HG03108 (cell line): Measurements from ENCODE around the gene INTS2.
"Not testable (repeated sequence)": the region's sequence is repeated elsewhere in the genome, so short reads cannot be mapped to it uniquely, and the experiment has no call there.

Experiments used
- ATAC-seq: cut with Tn5 transposase; IDR thresholded peaks from one replicate; pipeline ENCODE4 v1.9.1; 2021; ENCODE audit warnings: moderate library complexity; ENCODE audit not compliant: unreplicated experiment

INTS2 gene

DNA sequence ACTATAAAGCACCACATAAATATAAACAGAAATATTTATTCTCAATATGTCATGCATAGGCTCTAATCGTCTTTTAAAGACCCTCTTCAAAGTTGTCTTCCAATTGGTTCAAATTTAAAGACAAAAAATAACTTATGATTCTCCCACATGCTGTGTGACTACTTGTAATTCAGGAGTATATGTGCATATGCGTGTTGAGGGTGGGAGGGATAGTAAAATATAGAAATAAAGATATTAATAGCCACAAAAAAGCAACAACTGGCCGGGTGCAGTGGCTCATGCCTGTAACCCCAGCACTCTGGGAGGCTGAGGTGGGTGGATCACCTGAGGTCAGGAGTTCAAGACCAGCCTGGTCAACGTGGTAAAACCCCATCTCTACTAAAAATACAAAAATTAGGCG, 33.5 kb downstream of the INTS2 start:
- not testable (repeated sequence) for ATAC-seq

- not testable (repeated sequence) for ATAC-seq
Observed at GRCh38 chr17:61887733-61888132, 40.0 kb downstream of the INTS2 start.

DNA sequence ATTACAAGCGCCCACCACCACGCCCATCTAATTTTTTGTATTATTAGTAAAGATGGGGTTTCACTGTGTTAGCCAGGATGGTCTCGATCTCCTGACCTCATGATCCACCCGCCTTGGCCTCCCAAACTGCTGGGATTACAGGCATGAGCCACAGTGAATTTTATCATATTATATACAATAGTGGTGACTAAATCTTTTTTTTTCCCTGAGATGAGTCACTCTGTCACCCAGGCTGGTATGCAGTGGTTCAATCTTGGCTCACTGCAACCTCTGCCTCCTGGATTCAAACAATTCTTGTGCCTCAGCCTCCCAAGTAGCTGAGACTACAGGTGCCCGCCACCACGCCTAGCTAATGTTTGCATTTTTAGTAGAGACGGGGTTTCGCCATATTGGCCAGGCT, 41.9 kb downstream of the INTS2 start:
- not testable (repeated sequence) for ATAC-seq

GRCh38 chr17:61884864-61885263, 42.9 kb downstream of the INTS2 start:
- ATAC-seq = no peak

GRCh38 chr17:61880589-61881102, 47.1 kb downstream of the INTS2 start:
- ATAC-seq = no peak

DNA sequence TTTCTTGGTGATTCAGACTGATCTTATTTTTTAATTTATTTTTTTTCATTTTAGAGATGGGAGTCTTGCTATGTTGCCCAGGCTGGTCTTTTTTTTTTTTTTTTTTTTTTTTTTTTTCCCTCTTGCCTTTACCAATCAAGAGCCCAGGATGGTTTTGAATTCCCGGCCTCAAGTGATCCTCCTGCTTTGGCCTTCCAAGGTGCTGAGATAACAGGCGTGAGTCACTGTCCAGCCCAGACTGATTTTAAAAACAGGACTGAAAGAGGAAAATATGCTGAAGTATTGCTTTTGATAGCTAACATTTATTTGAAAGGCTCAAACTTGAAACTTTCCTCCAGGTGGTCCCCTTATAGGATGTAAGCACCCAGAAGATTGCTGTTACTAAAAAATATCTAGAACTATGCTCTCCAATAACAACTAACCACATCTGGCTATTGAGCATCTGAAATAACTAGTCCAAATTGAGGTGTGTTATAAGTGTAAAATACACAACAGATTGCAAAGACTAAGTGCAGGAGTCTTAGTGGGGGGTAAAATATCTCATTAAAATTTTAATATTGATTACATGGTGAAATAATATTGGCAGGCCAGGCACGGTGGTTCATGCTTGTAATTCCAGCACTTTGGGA, 48.7 kb downstream of the INTS2 start:
- ATAC-seq = no peak

- no peak for ATAC-seq
Observed at GRCh38 chr17:61878520-61878919, 49.3 kb downstream of the INTS2 start.

DNA sequence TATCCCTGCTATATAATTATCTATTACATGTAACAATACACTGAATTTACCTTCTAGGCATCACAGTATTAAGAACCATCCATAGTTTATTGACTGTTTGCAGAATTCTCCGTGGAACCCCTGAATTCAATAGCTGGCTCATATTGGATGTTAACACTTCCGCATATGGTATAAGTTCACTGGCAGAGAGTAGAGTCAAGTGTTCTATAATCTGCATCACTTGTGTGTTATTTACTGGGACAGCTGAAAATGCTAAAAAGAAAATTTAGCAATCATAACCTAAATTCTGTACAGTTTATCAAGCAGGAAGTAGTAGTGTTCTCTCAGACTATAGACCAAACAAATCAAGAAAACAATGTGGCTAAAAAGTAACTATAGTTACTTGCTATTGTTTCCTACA, 49.9 kb downstream of the INTS2 start:
- ATAC-seq = no peak

DNA sequence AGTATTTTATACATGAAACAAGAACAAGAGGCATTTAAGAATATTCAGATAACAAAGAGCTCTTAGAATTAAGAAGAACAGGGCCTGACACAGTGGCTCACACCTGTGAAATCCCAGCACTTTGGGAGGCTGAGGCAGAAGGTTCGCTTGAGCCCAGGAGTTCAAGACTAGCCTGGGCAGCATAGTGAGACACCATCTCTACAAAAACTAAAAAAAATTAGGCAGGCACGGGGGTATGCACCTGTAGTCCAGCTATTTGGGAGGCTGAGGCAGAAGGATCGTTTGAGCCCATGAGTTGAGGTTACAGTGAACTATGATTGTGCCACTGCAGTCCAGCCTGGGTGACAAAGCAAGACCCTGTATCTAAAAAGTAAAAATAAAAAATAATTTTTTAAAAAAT, 52.0 kb downstream of the INTS2 start:
- ATAC-seq = no peak

GRCh38 chr17:61875285-61875684, 52.5 kb downstream of the INTS2 start:
- no peak for ATAC-seq

GRCh38 chr17:61874075-61874474, 53.7 kb downstream of the INTS2 start:
- no peak for ATAC-seq

DNA sequence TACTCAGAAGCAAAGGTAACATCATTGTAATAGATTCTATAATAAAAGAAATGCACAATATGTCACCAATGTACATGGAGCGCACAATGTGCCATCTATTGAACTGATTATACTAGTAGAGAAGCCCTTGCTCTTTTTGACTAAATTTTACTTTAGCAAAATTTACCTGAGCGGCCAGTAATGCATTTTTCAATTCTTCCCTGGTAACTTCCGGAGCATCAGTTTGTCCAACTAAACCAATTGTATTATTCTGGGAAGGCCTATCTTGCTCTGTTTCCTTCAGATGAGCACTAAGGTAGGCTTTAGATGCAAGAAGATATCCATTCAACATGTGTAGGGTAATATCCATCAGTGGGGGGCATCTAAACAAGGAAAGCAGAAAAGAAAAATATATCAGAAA, 55.7 kb downstream of the INTS2 start:
- no peak for ATAC-seq

DNA sequence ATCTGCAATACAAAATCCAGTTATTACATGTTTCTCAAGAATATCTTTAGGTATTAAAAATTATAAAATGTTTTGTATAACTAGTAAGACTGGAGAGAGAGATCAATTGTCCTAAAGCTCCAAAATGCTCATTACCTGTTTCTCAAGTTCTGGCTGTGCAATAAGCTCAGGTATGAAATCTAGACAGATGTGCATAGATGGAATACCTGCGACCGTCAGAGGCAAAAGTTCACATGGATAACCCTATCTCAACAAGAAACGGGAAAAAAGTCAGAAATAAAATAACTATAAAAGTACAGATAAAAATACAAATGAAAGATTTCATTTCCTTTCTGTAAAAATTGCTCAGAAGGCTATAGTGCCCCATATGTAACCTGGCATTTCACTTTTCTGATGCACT, 58.6 kb downstream of the INTS2 start:
- ATAC-seq = no peak

DNA sequence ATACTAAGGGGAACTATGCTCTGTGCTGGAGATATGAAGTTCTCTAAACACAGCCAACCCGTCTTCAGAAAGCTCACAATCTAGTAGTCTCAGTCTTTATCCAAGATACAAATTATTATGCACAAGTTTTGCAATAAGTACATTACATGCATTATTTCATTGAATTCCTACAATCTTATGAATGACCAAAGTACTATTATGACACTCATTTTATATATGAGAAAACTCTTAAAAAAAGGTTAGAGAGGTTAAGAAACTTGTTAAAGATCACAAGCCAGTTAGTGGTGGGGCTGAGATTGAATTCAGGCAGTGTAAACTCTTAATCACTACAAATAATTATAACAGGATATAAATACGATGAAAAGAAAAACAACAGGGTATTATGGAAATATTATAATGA, 59.7 kb downstream of the INTS2 start:
- no peak for ATAC-seq

DNA sequence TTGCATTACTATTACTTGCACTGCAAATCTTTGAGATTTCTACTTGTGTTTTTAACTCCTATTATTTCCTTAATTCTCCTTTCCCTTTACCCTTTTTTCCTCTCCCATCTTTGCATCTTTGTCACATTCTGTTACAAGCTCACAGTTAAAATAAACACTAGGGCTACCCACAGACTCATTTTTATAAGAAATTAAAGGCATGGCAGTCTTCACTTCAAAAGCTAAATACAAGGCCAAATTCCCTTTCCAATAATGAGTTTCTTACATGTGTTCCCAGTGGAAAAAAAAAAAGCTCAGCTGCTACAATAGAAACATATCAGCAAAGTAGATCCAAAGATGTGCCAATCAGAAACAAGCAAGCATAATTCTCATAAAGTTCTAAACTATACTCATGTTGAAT, 60.7 kb downstream of the INTS2 start:
- no peak for ATAC-seq

GRCh38 chr17:61863801-61864126, 64.0 kb downstream of the INTS2 start:
- peak; percentile 13 for ATAC-seq

GRCh38 chr17:61862975-61863800, 64.6 kb downstream of the INTS2 start, which contains the start of gene BRIP1:
Gene BRIP1, minus strand, starts transcription at chr17:61863528. Its CDS starts 1,989 bp downstream, at chr17:61861539.
- peak; percentile 93 for ATAC-seq

DNA sequence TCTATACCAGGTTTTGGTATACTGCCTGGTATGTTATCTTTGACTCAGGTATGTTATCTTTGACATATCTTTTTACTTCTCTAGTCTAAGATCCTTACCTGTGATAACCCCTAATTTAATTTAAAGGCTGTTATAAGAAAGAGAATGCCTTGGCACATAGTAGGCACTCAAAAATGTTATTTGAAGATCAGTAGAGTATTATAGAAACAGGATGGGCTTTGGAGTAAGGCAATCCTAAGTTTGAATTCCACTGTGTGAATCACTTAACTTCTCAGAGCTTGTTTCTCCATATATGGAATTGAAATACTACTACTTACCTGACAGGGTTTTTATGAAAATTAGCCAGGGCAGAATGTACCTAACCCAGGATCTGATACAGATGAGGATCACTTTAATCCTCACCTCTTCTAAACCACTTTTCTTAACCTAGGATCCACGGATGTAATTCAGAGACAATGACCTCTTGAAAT, 65.6 kb downstream of the INTS2 start:
- ATAC-seq = no peak

GRCh38 chr17:61860397-61860796, 67.4 kb downstream of the INTS2 start:
- not testable (repeated sequence) for ATAC-seq

DNA sequence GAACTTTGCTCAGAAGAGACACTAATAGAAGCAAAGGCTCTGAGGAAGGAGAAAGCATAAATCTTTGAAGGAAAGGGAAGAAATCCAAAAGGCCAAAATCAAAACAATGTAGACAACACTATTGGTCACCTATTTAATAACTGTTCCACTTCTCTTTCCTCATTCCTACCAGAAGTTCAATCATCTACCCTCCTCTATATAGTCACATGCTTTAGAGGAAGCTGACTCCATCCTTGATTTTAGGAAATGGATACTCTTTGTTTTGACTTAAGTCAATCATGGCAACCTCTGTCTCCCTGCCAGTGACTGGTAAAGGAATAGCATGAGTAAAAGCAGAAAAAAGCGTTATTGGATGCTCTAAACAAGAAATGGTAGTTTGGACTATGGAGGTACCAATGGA, 71.7 kb downstream of the INTS2 start:
- no peak for ATAC-seq

DNA sequence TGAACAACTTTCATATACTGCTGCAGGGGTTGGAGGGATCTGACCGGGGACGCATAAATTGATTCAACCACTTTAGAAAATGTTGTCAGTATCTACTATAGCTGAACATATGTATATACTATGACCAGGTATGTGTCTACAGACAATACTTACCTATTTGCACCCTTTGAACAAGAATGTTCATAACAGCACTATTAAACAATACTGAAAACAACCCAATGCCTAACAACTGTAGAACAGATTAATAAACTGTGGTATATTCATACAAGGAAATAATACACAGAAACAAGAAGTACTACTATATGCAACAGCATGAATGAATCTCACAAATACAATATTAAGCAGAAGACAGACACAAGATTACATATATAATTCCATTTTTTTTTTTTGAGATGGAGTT, 74.9 kb downstream of the INTS2 start:
- ATAC-seq = no peak

- no peak for ATAC-seq
Observed at GRCh38 chr17:61849674-61850073, 78.1 kb downstream of the INTS2 start.
